Right lobe of liver (tissue), 4 donors: ENCODE measurements around the gene SLC17A9.

Source experiments
- CTCF ChIP-seq, 4 donors: fragments of 200-600 bp in 3 of 4; fragments of 450-650 bp in 1 of 4; IDR thresholded peaks; one replicate each; pipeline versions ENCODE4 v1.5.1 to v1.8.0; 2016 to 2022; ENCODE audit warnings: antibody characterized with exemption in 4 of 4, mild to moderate bottlenecking in 2 of 4
- POLR2A ChIP-seq: fragments of 450-650 bp; IDR thresholded peaks from one replicate; pipeline ENCODE4 v1.6.1; 2017; ENCODE audit warnings: antibody characterized with exemption, mild to moderate bottlenecking
- donor health status: DM: no; HTN: no; CAD: no.
- donor health status: DM: no; HTN: no; CAD: no.
- donor health status: DM: no; HTN: yes; CAD: no.

- no peak for TF ChIP-seq CTCF (IDR thresholded peaks at IDR 0.05)
- TF ChIP-seq POLR2A, result no peak
Measured at GRCh38 chr20:62998449-62998848, 45.9 kb downstream of the SLC17A9 start.
